HTERT RPE-1 (cell line): ENCODE data around the gene TTC13.
"Not testable (repeated sequence)": the region's sequence is repeated elsewhere in the genome, so short reads cannot be mapped to it uniquely, and the experiment has no call there.

Experiments used
- in situ Hi-C: fragments of 300-500 bp; cut with MboI; formaldehyde crosslinking; loops from 4 replicates; pipeline ENCODE4 v1.14.3; 2020; ENCODE audit warnings: low sequenced_read_pairs

The TTC13 gene

GRCh38 chr1:230994860-230995259, 16.2 kb upstream of the TTC13 start:
- in situ Hi-C loops, result no loop called here

GRCh38 chr1:230992100-230992774, 13.6 kb upstream of the TTC13 start:
- in situ Hi-C loops, result no loop called here

GRCh38 chr1:230987448-230987847, 8.8 kb upstream of the TTC13 start:
- in situ Hi-C loops, result no loop called here

GRCh38 chr1:230986976-230987375, 8.3 kb upstream of the TTC13 start:
- in situ Hi-C loops, result no loop called here

GRCh38 chr1:230985711-230986110, 7.0 kb upstream of the TTC13 start:
- in situ Hi-C loops, result no loop called here

- in situ Hi-C loops, result not testable (repeated sequence)
Observed at GRCh38 chr1:230984622-230985515, 6.2 kb upstream of the TTC13 start.

GRCh38 chr1:230983811-230984210, 5.2 kb upstream of the TTC13 start:
- in situ Hi-C loops, result no loop called here

GRCh38 chr1:230982696-230983095, 4.0 kb upstream of the TTC13 start:
- in situ Hi-C loops, result no loop called here

- in situ Hi-C loops, result no loop called here
Observed at GRCh38 chr1:230979952-230980351, 1.3 kb upstream of the TTC13 start.

- in situ Hi-C loops, result no loop called here
Observed at GRCh38 chr1:230979389-230979716, 692 bp upstream of the TTC13 start.

GRCh38 chr1:230977761-230978490, 735 bp downstream of the TTC13 start:
- in situ Hi-C loops, result no loop called here

GRCh38 chr1:230976825-230977747, 1.6 kb downstream of the TTC13 start:
- in situ Hi-C loops, result no loop called here

- in situ Hi-C loops, result no loop called here
Observed at GRCh38 chr1:230976360-230976759, 2.3 kb downstream of the TTC13 start.

- in situ Hi-C loops, result no loop called here
Observed at GRCh38 chr1:230975636-230976035, 3.0 kb downstream of the TTC13 start.

GRCh38 chr1:230972855-230973271, 5.8 kb downstream of the TTC13 start:
- in situ Hi-C loops, result no loop called here

GRCh38 chr1:230971771-230972170, 6.9 kb downstream of the TTC13 start:
- in situ Hi-C loops, result no loop called here

- in situ Hi-C loops, result no loop called here
Observed at GRCh38 chr1:230970432-230970831, 8.2 kb downstream of the TTC13 start.

GRCh38 chr1:230966358-230966873, 12.2 kb downstream of the TTC13 start:
- in situ Hi-C loops, result no loop called here

- in situ Hi-C loops, result no loop called here
Observed at GRCh38 chr1:230965535-230965934, 13.1 kb downstream of the TTC13 start.

- in situ Hi-C loops, result no loop called here
Observed at GRCh38 chr1:230964896-230965295, 13.8 kb downstream of the TTC13 start.
